Left colon (tissue), 2 donors: ENCODE results near the gene CBX2. TPM values are rescaled to one million over a fixed set of nuclear protein-coding genes. Genes with fewer than 3 reads are reported as not detected.
"Not testable (repeated sequence)": the region's sequence is repeated elsewhere in the genome, so short reads cannot be mapped to it uniquely, and the experiment has no call there.

Source experiments
- ATAC-seq: fragments of 200-7000 bp; cut with Tn5 transposase; one replicate; pipeline ENCODE4 v1.9.1; 2020; ENCODE audit warnings: mild to moderate bottlenecking, moderate library complexity
- DNase-seq, 2 donors: peaks; one replicate each; pipeline ENCODE4 v3.0.0-alpha.2; 2020
- intact Hi-C, 2 donors: fragments of 100-400 bp; cut with DNase I in 1 of 2; cut with micrococcal nuclease in 1 of 2; formaldehyde crosslinking; loops; one replicate each; pipeline versions ENCODE4 v1.11.2 to v1.14.0; 2022; cut with DNase I, micrococcal nuclease
- total RNA-seq, 2 donors: library from RNA; stranded (reverse); fragmentation: NEBNext Ultra II Directional; extraction: Animal tissue kit (Norgen Biotek cat#: 25700); gene quantifications; one replicate each; pipeline ENCODE4 v1.2.1, GENCODE V29; 2021
- donor health status: DM: no; HTN: no; CAD: no.
- donor health status: DM: yes; HTN: yes; CAD: no.

The CBX2 gene
- total RNA-seq, 2 donors from 2014 or later: 0.49 to 0.78 TPM

GRCh38 chr17:79760197-79760906 is 17.6 kb upstream of the CBX2 start:
- no peak for ATAC-seq
- no peak for DNase-seq
- intact Hi-C loops: no loop called here

DNA sequence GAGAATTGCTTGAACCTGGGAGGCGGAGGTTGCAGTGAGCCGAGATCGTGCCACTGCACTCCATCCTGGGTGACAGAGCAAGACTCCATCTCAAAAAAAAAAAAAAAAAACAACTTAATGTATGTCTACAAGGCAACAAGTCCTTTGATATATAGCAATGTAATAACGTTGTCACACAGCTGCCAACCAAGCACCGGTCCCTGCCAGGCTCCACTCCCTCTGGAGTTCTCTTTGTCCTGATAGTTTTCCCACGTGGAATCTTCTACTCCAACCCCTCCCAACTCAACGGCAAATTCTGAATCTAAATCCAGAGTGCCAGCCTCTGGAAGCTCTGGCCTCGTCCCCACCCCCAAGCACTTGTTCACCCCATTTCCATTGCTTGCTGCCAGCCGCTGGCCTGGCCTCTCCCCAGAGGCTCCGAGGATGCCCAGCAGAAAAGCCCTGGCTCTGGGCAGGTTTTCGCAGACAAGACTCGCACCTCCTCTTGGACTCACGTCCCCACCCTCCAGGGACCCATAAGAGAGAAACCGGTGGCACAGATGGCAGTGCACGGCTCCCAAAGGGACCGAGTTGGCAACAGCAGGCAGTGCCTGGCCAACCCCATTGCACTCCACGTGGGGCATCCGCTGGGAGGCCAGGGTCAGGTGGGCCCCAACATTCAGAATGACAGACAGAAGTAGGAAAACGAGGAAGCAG is 15.9 kb upstream of the CBX2 start:
- DNase-seq: no peak
- intact Hi-C loops: no loop called here

DNA sequence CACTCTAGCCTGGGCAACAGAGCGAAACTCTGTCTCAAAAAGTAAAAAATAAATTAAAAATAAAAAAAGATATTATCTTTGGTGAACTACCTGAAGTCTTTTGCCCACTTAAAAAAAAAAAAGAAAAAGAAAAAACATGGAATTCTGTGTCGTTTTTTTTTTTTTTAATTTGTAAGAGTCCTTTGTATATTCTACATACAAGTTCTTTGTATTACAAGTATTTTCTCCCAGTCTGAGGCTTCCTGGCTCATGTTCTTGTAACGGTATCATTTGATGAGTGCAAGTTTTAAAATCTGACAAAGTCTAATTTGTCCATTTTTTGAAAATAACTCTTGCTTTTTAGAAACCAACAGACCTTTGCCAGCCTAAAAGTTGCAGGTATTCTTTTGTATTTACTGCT is 12.2 kb upstream of the CBX2 start:
- DNase-seq: no peak
- no peak for ATAC-seq
- intact Hi-C loops: no loop called here

More for the DNA sequence above, 15.9 kb upstream of the CBX2 start:
- no peak for ATAC-seq

- DNase-seq (no peak), ATAC-seq (no peak)
- intact Hi-C loops: no loop called here
Observed at GRCh38 chr17:79769570-79770506, 8.1 kb upstream of the CBX2 start.

- ATAC-seq (no peak), DNase-seq (no peak)
- intact Hi-C loops: no loop called here
Observed at GRCh38 chr17:79771276-79771675, 6.7 kb upstream of the CBX2 start.

DNA sequence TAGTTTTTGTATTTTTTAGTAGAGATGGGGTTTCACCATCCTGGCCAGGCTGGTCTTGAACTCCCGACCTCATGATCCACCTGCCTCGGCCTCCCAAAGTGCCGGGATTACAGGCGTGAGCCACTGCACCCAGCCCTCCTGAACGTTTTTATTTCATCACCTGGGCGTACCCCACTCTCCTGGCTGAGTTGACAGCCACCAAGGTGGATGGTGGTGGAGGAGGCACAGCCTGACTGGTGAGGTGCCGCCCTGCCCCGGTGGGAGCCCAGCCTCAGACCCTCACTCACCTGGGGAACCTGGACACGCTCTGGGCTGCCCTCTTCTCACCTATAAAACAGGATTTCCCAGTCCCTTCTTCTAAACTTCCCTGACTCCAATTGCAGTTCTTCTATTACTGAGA is 5.2 kb upstream of the CBX2 start:
- intact Hi-C loops, DNase-seq, ATAC-seq: not testable (repeated sequence)

DNA sequence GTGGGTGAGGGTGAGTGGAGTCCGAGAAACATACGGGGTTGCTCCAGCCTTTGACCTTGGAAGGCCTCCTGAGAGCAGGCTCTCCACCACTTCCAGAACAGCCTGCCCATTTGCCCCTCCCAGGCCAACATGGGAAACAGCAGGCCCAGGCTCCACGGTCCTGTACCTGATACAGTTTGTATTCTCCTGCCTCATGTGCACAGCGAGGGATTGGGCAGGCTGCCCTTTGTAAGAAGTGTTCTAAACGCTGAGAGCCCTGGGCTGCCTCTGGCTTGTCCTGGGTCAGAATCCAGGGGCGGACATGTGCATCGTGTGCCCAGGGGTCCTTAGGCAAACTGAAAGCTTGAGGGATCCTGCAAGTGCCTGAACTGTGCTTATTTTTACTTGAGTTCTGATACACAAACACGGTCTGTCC is 3.4 kb upstream of the CBX2 start:
- no peak for DNase-seq
- intact Hi-C loops: no loop called here
- ATAC-seq: no peak

GRCh38 chr17:79775632-79776031 is 2.3 kb upstream of the CBX2 start:
- DNase-seq (no peak), ATAC-seq (no peak)
- intact Hi-C loops: no loop called here

DNA sequence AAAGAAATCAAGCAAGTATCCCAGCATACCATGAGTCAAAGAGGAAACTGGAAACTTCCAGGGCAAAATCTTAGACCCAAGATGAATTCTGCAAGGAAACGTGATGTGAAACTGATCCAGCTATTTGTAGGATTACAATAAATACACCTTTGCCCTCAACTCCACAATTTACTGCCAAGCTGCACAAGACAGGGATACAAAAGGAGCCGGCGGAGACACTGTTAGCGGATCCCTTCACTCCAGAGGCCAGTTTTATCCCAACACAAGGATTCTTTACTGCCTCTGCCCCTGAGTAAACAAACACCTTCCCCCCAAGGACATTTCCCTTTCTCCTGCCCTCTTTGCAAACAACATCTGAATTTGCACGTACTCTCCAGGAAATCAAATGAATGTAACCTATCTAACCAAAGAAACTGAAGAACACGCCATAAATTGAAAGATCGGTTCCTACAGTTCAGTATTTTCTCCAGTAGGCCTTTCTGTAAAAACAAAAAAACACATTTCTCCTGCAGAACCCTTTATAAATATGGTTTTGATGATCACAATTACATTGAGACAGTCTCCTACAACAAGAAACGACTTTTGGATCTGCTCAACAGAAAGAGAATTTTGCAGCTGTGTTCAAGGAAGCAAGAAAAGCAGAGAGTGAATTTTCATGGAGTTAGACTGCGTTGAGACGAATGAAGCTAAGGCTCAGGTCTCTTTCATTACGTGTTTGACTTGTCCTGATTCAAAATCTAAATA is 1.4 kb upstream of the CBX2 start:
- intact Hi-C loops: no loop called here
- ATAC-seq (peak; percentile 22), DNase-seq (no peak)

DNA sequence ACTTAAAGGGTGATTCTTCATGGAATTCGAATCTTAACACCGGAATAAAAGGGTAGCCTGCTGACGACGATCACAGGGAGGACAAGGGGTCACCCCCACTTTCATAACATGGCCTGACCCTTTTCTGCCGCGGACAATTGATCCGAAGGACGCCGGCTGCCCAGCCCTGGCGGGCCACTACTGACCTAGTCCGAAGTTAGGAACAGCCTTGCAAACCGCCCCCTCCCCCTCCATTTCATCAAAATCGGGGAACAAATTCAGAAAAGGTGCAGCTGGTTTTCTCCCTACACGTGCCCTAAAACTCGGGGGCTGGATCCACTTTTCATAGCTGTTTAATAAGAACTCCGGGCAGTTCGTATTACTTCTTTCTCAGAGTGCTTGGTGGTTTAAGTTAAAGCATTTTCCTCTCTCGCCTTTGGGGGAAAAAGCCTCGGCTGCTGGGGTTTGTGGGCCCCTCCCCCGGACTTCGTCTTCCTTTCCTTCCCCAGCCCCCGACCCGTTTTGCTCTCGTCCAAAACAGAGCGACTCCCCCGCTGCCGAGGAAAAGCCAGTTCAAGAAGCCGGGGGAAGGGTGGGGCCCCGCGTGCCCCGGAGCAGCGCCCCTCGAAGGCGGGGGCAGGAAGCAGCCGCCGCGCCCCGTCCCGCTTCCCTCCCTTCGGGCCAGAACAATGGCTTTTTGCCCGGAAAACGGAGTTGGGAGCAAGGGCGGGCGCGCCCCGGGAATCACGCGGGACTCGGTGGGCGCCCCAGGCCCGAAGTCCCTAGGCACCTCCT is 641 bp upstream of the CBX2 start:
- ATAC-seq (peak; percentile 38), DNase-seq (peak in 1 of 2 donors; percentile 55)
- intact Hi-C loops: no loop called here

GRCh38 chr17:79778504-79779083 is 646 bp downstream of the CBX2 start:
- peak in 1 of 2 donors; percentile 36 for DNase-seq
- no peak for ATAC-seq
- intact Hi-C loops: no loop called here

GRCh38 chr17:79779084-79779529 is 1.2 kb downstream of the CBX2 start:
- DNase-seq (no peak), ATAC-seq (no peak)
- intact Hi-C loops: no loop called here

DNA sequence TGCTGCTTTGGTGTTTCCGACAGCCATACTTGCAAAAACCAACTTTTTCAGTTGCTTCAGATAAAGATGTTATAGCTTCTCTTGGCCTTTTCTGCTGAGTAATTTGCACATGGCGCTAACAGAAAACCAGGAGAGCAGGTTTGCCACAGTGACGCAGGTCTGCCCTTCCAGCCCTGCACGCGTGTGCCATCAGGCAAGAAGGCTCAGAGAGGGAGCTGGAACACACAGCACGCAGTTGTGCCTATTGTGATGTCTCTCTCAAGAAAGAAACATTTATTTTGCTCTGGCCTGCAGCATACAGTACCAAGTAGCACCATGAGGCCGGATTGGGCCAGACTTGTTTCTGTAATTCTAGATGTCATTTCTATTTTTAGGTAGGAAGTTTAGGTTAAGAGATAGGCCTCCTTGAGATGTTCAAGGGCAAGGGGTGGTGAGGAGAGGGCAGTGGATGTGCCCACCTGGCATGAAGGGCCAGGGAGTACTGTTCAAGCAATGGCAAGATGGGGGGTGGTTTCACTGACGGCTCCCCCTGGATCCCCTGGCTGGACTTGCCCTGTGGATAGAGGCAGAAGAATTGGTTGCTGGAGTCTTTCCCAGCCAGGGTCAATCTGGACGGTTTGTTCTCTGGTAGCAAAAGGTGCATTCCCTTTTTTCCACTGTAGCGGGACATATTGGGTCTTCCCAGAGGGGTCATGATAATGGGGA is 1.9 kb downstream of the CBX2 start:
- intact Hi-C loops: loop anchor here in 1 of 2 donors (10.0 kb wide), 1 partner anchor 215 kb away; no protein-coding TSS in a partner anchor

DNA sequence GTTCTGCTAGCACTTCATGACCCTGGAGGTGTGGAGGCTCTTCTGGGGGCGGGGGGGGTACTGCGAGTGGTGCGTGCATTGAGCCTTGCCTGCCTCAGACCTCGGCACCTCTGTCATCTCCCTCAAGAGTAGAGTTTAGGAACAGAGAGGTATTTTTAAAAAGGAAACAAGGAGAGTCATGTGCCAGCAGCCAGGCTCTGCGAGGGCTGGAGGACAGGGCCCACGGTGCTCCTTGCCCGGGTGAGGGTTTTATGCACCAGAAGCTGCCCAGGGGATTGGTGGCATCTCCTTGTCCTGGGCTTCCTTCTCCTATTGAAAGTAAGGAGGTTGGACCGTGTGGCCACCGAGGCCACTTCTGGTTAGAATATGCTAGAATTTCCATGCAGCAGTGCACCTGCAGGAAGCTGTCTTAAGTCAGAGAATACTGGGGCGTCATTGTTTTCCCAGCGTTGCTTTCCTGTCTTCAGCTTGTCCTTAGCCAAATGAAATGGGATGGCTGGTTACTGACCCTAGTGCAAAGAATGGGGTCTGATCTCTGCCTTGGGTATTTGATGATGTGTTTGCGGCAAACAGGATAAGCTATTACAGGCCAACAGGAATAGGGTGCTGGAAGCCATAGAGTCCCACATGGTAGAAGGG is 3.2 kb downstream of the CBX2 start:
- no peak for ATAC-seq
- intact Hi-C loops: loop anchor here in 1 of 2 donors (10.0 kb wide), 1 partner anchor 214 kb away; no protein-coding TSS in a partner anchor
- DNase-seq: no peak

More for the DNA sequence above, 1.9 kb downstream of the CBX2 start:
- no peak for DNase-seq
- no peak for ATAC-seq

DNA sequence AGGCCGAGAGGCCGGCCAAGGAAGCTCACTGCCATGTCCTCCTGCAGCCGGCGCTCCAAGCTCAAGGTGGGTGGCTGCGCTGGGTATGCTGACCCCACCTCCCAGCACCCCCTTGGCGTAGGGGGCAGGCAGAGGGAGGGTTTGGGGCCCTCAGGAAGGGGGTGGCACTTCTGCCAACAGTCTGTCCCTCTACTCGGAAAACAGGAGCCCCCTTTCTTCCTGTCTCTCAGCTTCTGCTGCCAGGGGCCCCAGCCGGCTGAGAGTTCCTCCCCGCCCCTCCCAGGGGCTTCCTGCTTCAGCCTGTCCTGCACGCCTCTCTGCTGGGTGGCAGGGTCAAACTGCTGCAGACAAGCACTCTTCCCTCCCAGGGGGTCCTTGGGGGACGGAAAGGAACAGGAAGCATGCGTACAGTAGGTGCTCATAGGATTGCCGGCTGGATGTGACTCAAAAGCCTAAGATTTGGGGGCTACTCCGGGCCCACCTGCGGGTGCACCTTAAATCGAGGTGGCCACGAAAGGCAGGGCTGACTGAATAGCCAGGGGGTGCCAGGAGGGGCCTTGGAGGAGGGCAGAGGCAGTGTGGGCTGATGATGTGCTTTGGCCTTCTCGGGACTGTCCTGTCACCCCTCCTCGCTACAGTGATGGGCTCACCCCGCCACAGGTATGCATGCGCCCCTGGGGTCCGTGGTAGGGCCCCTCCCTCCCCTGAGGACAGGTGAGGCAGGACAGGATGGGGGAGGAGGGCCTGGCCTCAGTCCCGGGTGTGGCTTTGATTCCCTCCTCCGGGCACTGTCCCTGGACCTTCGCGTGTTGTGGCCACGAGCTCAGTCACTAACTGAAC is 4.0 kb downstream of the CBX2 start:
- ATAC-seq (no peak), DNase-seq (no peak)
- intact Hi-C loops: loop anchor here in 1 of 2 donors (10.0 kb wide), 1 partner anchor 213 kb away; no protein-coding TSS in a partner anchor
